KMS-11 (cell line): ENCODE data around the gene THSD8.
"Not testable (repeated sequence)": the region's sequence is repeated elsewhere in the genome, so short reads cannot be mapped to it uniquely, and the experiment has no call there.

Source experiments
- H2AFZ ChIP-seq: fragments of 200-600 bp; sonication (generic); 2 replicates; pipeline ENCODE4 v1.6.1; 2016; ENCODE audit warnings: antibody characterized with exemption, mixed run types, low read depth
- H3K27ac ChIP-seq: fragments of 200-600 bp; sonication (generic); 2 replicates; pipeline ENCODE4 v1.6.1; 2016; ENCODE audit warnings: mild to moderate bottlenecking, mixed run types
- H3K27me3 ChIP-seq: fragments of 200-600 bp; sonication (generic); 2 replicates; pipeline ENCODE4 v1.6.1; 2017; ENCODE audit warnings: mild to moderate bottlenecking, low read depth, mixed run types, moderate library complexity; ENCODE audit not compliant: insufficient read depth
- H3K36me3 ChIP-seq: fragments of 200-600 bp; sonication (generic); 2 replicates; pipeline ENCODE4 v1.6.1; 2017; ENCODE audit warnings: mild to moderate bottlenecking, mixed run types; ENCODE audit not compliant: insufficient read depth
- H3K4me1 ChIP-seq: fragments of 200-600 bp; sonication (generic); 2 replicates; pipeline ENCODE4 v1.6.1; 2016; ENCODE audit warnings: mild to moderate bottlenecking, low read depth, mixed run types; ENCODE audit not compliant: poor library complexity, severe bottlenecking
- H3K4me2 ChIP-seq: fragments of 200-600 bp; sonication (generic); 2 replicates; pipeline ENCODE4 v1.7.0; 2016; ENCODE audit warnings: mild to moderate bottlenecking, mixed run types
- H3K4me3 ChIP-seq: fragments of 200-600 bp; sonication (generic); IDR thresholded peaks from 2 replicates; pipeline ENCODE4 v1.6.1; 2017; ENCODE audit warnings: low read depth, low read length, mixed read lengths; ENCODE audit not compliant: insufficient read depth
- H3K79me2 ChIP-seq: fragments of 200-600 bp; sonication (generic); 2 replicates; pipeline ENCODE4 v1.6.1; 2016; ENCODE audit warnings: low read depth, mixed run types; ENCODE audit not compliant: insufficient read depth
- H3K9ac ChIP-seq: fragments of 200-600 bp; sonication (generic); 2 replicates; pipeline ENCODE4 v1.6.1; 2016; ENCODE audit warnings: mild to moderate bottlenecking, mixed run types
- H4K20me1 ChIP-seq: fragments of 200-600 bp; sonication (generic); 2 replicates; pipeline ENCODE4 v1.6.1; 2016; ENCODE audit warnings: mild to moderate bottlenecking, mixed run types; ENCODE audit not compliant: insufficient read depth
- CTCF ChIP-seq: fragments of 200-600 bp; sonication (generic); conservative IDR thresholded peaks from 2 replicates; pipeline ENCODE4 v1.6.1; 2017; ENCODE audit warnings: low read depth, mild to moderate bottlenecking, antibody characterized with exemption, low read length, moderate library complexity, mixed read lengths

Gene THSD8

GRCh38 chr19:12806242-12807081 is 4.6 kb downstream of the THSD8 start, which contains the start of gene RNASEH2A:
RNASEH2A (plus strand) TSS chr19:12806584; CDS start chr19:12806674, 90 bp downstream.
- peak within 1 kb of the TSS; percentile 81 for H3K4me2 ChIP-seq
- no peaks in the 10 kb centered on the region for H3K79me2 ChIP-seq
- no peak within 1 kb of the TSS for H3K4me3 ChIP-seq
- H3K27ac ChIP-seq, result no peak within 1 kb of the TSS
- no peaks in the 10 kb centered on the region for H3K4me1 ChIP-seq
- peaks cover 11% of the 10 kb centered on the region for H3K27me3 ChIP-seq
- TF ChIP-seq CTCF, result no peak
- no peaks in the 10 kb centered on the region for H3K36me3 ChIP-seq
- peak within 1 kb of the TSS; percentile 32; the same call in 1 of the 2 replicates for H3K9ac ChIP-seq
- peak within 1 kb of the TSS; percentile 76 for H2AFZ ChIP-seq
- no peaks in the 10 kb centered on the region for H4K20me1 ChIP-seq

- Histone ChIP-seq H4K20me1 (no peaks in the 10 kb centered on the region), H3K27ac (no peak overlapping the region), H3K79me2 (no peaks in the 10 kb centered on the region), H3K4me3 (no peak overlapping the region), H3K4me1 (no peaks in the 10 kb centered on the region), H3K4me2 (no peak overlapping the region), H3K36me3 (no peaks in the 10 kb centered on the region), H2AFZ (no peak overlapping the region), H3K9ac (no peak overlapping the region), H3K27me3 (no peaks in the 10 kb centered on the region)
- no peak for TF ChIP-seq CTCF
Observed at GRCh38 chr19:12815088-12815487, 13.2 kb downstream of the THSD8 start.

- H3K27ac ChIP-seq, H3K4me3 ChIP-seq, H3K27me3 ChIP-seq, H4K20me1 ChIP-seq, H3K4me1 ChIP-seq, H3K79me2 ChIP-seq, H3K9ac ChIP-seq, H2AFZ ChIP-seq, H3K4me2 ChIP-seq, H3K36me3 ChIP-seq: not testable (repeated sequence)
Observed at GRCh38 chr19:12817188-12817587, 15.3 kb downstream of the THSD8 start.

- H3K4me3 ChIP-seq, H3K9ac ChIP-seq, H3K79me2 ChIP-seq, H3K4me2 ChIP-seq, H3K4me1 ChIP-seq, H3K27ac ChIP-seq, H2AFZ ChIP-seq, H3K27me3 ChIP-seq, H4K20me1 ChIP-seq, H3K36me3 ChIP-seq: not testable (repeated sequence)
Observed at GRCh38 chr19:12817810-12818209, 15.9 kb downstream of the THSD8 start.

- Histone ChIP-seq H3K36me3 (no peaks in the 10 kb centered on the region), H4K20me1 (no peaks in the 10 kb centered on the region), H3K9ac (no peak overlapping the region), H3K79me2 (no peaks in the 10 kb centered on the region), H3K27ac (no peak overlapping the region), H3K4me1 (no peaks in the 10 kb centered on the region), H3K4me2 (no peak overlapping the region), H2AFZ (no peak overlapping the region), H3K27me3 (peaks cover 2% of the 10 kb centered on the region; the same call in 1 of the 2 replicates), H3K4me3 (no peak overlapping the region)
- TF ChIP-seq CTCF, result no peak
Observed at GRCh38 chr19:12821761-12822160, 19.9 kb downstream of the THSD8 start.
